NCI-H2081 (cell line): ENCODE results near the gene UBTF.

Source experiments
- DNase-seq, 2 experiments: peaks; one replicate each; lab custom pipeline; 2025; lab: John Stamatoyannopoulos, UW

Gene UBTF

DNA sequence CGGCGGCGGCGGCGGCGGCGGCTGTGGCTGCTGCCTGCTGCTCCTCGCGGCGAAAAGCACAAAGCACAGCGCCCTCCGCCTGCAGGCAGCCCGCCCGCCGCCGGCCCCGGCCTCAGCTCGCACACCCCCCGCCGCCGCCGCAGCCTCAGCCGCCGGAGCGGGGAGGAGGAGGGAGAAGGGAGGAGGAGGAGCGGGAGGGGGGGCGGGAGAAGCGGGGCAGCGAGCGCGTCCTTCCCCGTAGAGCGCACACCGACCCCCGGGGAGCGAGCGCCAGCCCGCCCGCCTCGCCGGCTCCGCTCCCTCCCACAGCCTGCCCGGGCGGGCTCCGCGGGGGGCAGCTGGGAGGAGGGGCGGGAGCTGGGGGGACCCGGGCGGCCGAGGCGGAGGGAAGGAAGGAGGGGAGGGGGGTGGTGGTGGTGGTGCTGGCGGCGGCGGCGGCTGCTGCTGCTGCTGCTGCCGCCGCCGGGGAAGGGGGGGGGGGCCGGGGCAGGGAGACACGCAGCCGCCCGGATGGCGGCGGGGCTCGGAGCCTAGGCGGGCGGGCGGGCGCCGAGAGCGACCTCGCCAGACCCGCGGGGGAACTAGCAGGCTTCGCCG, at the start of gene UBTF:
UBTF (minus strand) TSS at position 60 of the 597 bp plus-strand sequence. CDS start 1,446 bp downstream, outside the sequence.
- DNase-seq, result peak; percentile 93 to 94

DNA sequence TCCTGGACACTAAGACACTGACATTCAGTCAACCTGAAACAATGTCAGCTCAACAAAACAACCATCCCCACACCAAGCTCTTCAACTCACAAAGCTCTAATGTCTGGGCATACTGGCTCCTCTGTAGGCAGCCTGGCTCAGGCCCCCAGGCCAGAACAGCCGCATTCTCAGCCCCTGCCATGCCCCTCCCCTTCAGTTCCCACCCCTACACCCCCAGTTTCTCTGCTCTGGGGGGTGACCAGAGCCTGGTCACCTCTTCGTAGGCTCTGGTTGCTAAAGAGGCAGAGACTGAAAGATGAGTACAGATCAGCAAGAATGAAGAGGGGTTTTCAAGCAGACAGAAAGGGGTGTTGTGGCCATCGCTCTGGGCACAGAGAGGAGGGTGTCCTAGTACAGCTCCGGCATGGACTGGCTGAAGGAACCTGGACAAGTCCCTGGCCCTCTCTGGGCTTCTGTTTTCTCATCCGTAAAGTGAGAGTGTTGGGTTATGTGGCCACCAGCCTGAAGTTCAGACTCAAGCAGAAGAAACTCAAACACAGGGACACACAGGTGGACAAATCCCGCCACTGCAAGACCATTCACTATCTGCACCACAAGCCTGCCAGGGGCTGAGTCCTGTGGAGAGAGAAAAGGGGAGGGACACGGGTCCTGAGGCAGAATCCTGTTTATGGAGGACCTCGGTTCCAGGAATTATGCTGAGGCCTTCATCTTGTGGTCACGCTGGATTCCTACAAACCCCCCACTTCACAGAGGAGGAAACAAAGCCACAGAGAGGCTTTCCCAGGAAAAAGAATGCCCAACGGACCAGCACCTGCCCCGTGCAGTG, 49.4 kb upstream of the UBTF start:
- DNase-seq, result no peak

DNA sequence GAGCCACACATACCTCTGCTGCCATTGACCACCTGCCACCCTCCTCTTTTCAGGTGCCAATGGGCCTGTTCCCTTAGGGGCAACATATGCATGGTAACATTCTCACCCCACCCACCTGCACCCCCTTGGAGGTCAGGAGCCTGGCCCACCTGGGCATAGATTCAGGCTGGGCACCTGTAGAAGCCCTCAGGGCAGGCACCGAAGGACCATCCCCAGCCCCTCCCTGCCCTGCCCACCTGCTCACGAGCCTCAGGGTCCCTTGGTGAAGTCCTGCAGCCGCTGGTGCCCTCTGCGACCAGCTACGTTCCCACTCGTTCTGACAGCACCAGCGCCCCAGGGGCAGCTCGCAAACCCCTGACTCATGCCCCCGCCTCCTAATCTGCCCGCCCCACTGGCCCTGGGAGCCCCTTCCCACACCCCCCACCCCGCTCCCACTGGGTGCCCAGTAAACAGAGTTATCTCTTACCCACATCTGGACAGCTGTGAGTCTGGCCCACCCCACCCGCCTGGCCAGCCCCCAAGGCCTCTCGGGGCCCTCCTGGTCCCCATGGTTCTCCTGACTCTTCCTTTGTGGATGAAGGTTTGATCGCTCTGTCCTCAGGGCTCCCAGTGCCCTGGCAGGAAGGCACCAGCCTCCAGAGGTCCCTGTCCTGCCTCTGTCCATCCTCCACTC, 48.5 kb upstream of the UBTF start, which contains the start of gene SLC4A1:
SLC4A1 (minus strand) TSS at position 318 of the 673 bp plus-strand sequence. CDS start 5,269 bp downstream, outside the sequence.
- DNase-seq, result no peak

DNA sequence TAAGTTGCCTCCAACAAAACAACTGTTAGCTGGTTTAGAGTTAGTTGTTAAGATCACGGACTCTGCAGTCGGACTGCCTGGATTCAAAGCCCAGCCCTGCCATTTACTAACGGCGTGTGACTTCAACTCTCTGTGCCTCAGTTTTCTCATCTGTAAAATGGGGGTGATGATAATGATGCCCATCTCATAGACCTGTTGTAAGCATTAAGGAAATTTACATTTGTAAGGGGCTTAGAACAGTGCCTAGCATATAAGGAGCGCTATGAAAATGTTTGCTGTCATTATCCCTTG, 47.6 kb upstream of the UBTF start:
- DNase-seq, result no peak

- DNase-seq, result no peak
These were observed 47.1 kb upstream of the UBTF start for GRCh38 chr17:44266402-44267164.

GRCh38 chr17:44263345-44263902, 43.9 kb upstream of the UBTF start:
- DNase-seq, result no peak

DNA sequence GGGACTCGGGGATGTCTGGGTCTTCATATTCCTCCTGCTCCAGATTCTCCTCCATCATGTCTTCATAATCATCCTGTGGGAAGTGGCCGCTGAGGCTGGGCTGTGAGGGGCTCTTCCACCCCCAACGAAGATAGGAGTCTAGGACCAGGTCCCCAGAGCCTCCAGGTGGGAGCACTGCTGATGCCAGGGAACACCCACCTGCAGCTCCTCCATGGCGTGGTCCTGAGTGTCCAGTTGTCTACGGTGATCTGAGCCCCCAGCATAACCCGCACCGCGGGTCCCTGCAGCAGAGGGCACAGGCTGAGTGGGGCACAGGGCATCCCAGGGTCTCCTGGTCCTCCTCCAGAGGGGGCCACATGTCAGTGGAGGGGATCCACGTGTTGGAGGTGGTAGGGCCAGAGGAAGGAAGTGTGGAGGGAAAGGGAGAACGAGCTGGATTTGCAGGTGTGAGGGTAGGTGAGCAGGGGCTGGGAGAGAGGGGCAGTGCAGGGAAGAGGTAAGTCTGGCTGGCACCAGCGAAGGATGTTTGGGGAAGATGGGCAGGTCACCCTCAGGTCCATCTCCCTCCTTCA, 43.3 kb upstream of the UBTF start:
- DNase-seq, result no peak

DNA sequence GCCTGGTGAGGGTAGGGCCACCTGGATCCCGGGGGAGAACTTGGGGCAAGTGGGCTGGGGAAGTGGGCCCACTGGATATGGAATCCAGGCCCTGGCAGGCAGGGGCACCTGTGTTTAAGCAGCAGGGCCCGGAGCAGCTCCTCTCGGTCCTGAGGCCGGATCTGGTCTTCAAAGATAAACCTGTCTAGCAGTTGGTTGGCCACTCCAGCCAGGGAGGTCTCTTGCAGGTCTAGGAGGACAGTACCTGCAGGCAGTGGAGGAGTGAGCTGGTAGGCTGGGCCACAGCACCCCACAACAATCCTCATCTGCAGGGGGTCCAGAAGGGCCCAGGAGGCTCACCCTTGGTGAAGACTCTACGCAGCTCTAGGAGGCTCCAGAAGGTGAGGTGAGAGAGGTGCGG, 40.8 kb upstream of the UBTF start:
- no peak for DNase-seq

- DNase-seq, result no peak
These were observed 39.4 kb upstream of the UBTF start for GRCh38 chr17:44258811-44259351.

- no peak for DNase-seq
These were observed 38.6 kb upstream of the UBTF start for GRCh38 chr17:44257815-44258760.

DNA sequence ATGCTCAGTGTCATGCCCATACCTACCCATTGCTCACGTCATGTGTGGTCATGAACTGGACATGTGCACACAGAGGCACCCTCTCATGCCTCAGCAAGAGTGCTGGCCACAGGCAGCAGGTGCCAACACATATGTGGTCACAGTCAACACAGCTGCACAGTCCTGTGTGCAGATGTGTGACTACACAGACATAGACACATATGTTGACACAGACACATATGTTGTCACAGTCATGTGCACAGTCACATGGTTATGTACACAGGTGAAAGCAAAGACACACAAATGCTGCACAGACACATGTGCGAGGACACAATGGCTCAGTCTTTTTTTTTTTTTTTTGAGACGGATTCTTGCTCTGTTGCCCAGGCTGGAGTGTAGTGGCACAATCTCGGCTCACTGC, 37.2 kb upstream of the UBTF start:
- DNase-seq, result no peak

DNA sequence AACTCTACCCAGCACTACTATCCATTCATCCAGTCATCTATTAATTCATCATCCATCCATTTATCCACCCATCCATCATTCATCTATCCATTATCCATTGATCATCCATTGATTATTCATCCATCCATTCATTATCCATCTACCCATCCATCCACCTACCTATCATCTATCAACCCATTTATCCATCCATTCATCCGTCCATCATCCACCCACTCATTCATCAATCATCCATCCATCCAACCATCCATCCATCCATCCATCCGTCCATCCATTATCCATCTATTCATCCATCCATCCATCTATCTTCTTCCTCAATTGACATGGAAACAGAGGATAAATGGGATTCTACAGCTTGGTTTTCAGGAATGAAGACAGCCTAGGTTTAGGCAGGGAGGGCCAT, 36.4 kb upstream of the UBTF start:
- no peak for DNase-seq

- DNase-seq, result no peak
These were observed 35.1 kb upstream of the UBTF start for GRCh38 chr17:44254361-44255095.

- no peak for DNase-seq
These were observed 33.5 kb upstream of the UBTF start for GRCh38 chr17:44253006-44253405.

DNA sequence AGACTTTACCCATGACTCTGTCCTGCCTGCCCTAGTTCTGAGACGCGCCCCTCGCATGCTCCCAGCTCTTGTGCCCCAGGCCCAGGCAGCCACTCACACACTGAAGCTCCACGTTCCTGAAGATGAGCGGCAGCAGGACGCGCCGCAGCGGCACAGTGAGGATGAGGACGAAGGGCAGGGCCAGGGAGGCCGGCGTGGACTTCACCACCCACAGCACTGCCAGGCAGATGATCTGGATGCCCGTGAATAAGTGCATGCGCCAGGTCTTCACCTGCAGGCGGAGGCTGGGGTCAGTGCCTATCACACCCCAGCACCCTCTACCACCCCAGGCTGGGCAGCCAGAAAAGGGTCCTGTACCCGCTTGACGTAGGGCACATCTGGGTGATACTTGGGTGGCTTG, 31.6 kb upstream of the UBTF start:
- DNase-seq, result no peak

- DNase-seq, result no peak
These were observed 30.2 kb upstream of the UBTF start for GRCh38 chr17:44249501-44250246.

DNA sequence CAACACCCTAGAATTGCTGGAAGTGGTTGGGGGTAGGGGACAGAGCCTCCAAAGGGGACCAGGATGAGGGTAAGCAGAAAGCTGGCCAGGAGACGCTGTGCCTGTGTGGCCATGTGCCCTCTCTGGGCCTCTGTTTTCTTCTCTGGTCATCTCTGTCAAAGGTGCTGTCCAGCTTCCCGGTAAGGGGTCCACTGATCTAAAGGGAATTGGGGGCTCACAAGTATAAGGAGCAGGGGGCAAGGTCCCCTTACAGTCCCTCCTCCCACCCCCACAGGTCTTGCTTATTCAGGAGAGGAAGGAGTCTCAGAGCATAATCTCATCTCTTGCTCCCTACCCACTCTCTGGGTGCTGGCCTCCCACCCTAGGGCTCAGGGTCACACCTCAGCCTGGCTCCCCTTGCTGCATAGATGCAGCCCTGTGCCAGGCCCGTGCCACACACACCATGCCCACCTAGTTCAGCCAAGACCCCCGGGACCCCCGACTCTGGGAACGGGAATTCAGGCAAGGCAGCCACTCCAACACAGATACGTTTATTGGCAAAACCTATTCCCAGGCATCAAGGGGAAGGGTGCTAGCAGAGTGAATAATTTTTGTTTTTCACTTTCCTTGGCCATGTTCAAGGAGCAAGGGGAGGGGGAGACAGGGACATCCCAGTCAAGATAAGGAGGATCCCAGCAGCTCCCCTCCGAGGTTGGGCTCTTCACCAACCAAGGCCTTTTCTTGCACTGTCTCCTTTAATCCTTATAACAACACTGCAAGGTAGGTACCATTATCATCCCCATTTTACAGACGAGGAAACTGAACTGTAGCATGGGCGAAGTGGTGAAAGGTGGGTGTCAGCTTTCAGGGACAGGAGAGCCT, 28.6 kb upstream of the UBTF start:
- no peak for DNase-seq

DNA sequence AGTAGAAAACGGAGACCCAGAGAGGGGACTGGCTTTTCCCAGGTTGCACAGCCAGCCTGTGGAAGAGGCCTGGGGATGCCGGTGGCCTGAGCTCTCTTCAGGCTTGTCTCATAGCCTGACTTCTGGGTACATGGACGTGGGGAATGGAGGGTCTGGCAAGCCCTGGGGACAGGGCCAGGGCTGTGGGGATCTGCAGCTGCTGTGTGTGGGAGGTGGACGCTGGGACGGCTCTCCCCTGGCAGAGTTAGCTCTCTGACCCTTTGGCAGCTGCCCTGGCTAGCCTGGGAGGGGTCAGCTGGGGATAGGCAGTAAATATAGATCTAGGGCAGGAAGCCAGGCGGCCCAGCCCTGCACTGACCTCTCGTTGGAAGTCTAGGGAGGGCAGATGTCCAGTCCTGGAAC, 28.0 kb upstream of the UBTF start:
- no peak for DNase-seq
